ENCODE measurements around the gene MTG2. TPM values are rescaled to one million over a fixed set of nuclear protein-coding genes. Genes with fewer than 3 reads are reported as not detected.

The MTG2 gene
- total and polyA plus RNA-seq, 10 of the 15 experiments (the other 5 are each of a cell fraction or from before 2014, with no cell fraction given) = 6.2 to 52.4 (median 34.3) TPM

DNA sequence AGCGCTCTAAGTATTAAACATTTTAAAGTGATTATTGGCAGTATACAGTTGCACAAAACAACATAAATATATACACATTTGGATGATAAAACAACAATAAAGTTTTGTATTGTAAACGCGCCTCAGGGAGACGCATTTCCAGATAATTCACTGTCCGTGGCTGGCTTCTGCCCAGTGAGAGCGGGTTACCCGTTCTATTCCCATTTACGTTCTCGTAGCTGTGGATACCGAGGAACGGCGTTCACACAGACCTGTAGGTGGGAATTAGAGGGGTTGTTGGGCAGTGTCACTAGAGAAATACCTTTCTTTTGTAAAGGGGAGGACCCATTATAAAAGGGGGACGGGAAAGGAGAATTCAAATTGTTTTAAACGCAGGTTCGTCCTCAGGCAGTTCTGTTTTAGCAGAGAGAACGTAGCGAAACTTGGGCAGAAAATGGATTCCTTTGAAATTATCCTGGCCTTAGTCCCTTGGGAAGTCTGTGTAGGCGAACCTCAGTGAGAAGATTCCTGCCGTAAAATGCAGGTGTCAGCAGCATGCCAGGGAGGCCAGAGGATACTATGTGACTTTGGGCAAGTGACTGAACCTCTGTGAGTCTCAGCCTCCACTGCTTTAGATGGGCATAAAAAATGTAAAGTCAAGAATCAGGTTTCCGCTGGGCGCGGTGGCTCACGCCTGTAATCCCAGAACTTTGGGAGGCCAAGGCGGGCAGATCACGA lies 756 bp downstream of the MTG2 start:
- no peaks in the 10 kb centered on the region for H3K4me1 ChIP-seq (ENCODE audit: control insufficient read depth, insufficient read depth, low read length)
- H3K36me3 ChIP-seq (ENCODE audit: control insufficient read depth in 2 of 2, insufficient read depth in 2 of 2, low read length in 1 of 2) = no peaks in the 10 kb centered on the region; a peak in 3 of 4 replicates
- TF ChIP-seq, protein P1, sequence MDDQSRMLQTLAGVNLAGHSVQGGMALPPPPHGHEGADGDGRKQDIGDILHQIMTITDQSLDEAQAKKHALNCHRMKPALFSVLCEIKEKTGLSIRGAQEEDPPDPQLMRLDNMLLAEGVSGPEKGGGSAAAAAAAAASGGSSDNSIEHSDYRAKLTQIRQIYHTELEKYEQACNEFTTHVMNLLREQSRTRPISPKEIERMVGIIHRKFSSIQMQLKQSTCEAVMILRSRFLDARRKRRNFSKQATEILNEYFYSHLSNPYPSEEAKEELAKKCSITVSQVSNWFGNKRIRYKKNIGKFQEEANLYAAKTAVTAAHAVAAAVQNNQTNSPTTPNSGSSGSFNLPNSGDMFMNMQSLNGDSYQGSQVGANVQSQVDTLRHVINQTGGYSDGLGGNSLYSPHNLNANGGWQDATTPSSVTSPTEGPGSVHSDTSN (IDR thresholded peaks at IDR 0.05; ENCODE audit: insufficient replicate concordance, low read depth, low read length) = no peak
- no peak for TF ChIP-seq WRNIP1 (IDR thresholded peaks at IDR 0.05; ENCODE audit: borderline replicate concordance, low read depth, low read length)
- TF ChIP-seq, protein P2, sequence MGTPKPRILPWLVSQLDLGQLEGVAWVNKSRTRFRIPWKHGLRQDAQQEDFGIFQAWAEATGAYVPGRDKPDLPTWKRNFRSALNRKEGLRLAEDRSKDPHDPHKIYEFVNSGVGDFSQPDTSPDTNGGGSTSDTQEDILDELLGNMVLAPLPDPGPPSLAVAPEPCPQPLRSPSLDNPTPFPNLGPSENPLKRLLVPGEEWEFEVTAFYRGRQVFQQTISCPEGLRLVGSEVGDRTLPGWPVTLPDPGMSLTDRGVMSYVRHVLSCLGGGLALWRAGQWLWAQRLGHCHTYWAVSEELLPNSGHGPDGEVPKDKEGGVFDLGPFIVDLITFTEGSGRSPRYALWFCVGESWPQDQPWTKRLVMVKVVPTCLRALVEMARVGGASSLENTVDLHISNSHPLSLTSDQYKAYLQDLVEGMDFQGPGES (IDR thresholded peaks at IDR 0.05) = no peak
- TF ChIP-seq, protein P3, sequence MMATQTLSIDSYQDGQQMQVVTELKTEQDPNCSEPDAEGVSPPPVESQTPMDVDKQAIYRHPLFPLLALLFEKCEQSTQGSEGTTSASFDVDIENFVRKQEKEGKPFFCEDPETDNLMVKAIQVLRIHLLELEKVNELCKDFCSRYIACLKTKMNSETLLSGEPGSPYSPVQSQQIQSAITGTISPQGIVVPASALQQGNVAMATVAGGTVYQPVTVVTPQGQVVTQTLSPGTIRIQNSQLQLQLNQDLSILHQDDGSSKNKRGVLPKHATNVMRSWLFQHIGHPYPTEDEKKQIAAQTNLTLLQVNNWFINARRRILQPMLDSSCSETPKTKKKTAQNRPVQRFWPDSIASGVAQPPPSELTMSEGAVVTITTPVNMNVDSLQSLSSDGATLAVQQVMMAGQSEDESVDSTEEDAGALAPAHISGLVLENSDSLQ (IDR thresholded peaks at IDR 0.05) = no peak
- no peak for TF ChIP-seq NRF1 (conservative IDR thresholded peaks at IDR 0.05; ENCODE audit: low read depth, low read length)
- TF ChIP-seq ZNF622 (IDR thresholded peaks at IDR 0.05) = no peak
- no peak for TF ChIP-seq IKZF2 (IDR thresholded peaks at IDR 0.05)
- no peak for TF ChIP-seq ATF7 (IDR thresholded peaks at IDR 0.05; ENCODE audit: low read depth)
- no peak for TF ChIP-seq ZZZ3 (IDR thresholded peaks at IDR 0.05; ENCODE audit: control insufficient read depth, insufficient read length, low read depth)
- no peak for TF ChIP-seq FOXM1 (IDR thresholded peaks at IDR 0.05; ENCODE audit: low read depth, low read length)
- TF ChIP-seq, protein P4, sequence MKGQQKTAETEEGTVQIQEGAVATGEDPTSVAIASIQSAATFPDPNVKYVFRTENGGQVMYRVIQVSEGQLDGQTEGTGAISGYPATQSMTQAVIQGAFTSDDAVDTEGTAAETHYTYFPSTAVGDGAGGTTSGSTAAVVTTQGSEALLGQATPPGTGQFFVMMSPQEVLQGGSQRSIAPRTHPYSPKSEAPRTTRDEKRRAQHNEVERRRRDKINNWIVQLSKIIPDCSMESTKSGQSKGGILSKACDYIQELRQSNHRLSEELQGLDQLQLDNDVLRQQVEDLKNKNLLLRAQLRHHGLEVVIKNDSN (IDR thresholded peaks at IDR 0.05; ENCODE audit: borderline replicate concordance, extremely low read length, insufficient read depth, low read depth, low read length) = no peak
- no peak for TF ChIP-seq TCF7 (IDR thresholded peaks at IDR 0.05; ENCODE audit: borderline replicate concordance)
- TF ChIP-seq CHD1 (IDR thresholded peaks at IDR 0.05; ENCODE audit: low read depth, low read length) = no peak
- TF ChIP-seq EZH2 (IDR thresholded peaks at IDR 0.05; ENCODE audit: borderline replicate concordance, control insufficient read depth, low read depth, low read length) = no peak
- FAIRE-seq (no peak), ATAC-seq (no peak), DNase-seq (ENCODE audit: low read depth, low spot score) (no peak)
- peak overlapping the region; percentile 60 for H3K4me2 ChIP-seq (ENCODE audit: control insufficient read depth, insufficient read depth)
- peak overlapping the region; percentile 78 for H3K27ac ChIP-seq (ENCODE audit: control insufficient read depth, insufficient read depth)
- H3K79me2 ChIP-seq (ENCODE audit: control insufficient read depth, insufficient read depth, low read length) = peaks cover 40% of the 10 kb centered on the region
- in situ Hi-C loops (cut with MboI) (no loop called here), intact Hi-C loops (cut with micrococcal nuclease; ENCODE audit: unreplicated experiment) (loop anchor here (10.0 kb wide), 2 partner anchors 59 to 201 kb away; partner anchors contain the start of genes LSM14B and RPS21)
- CTCF ChIA-PET = no interaction called here
- peak overlapping the region; percentile 100 for H3K4me3 ChIP-seq
- H3K27me3 ChIP-seq (replicated peaks in 1 of 2; ENCODE audit: control insufficient read depth in 2 of 2, insufficient read depth in 2 of 2, low read length in 1 of 2) = no peaks in the 10 kb centered on the region
- SMC1A ChIA-PET (ENCODE audit: uncharacterized antibody, unreplicated experiment) = no interaction called here
- no TSS peak for BruUV-seq (replicated peaks)
- H4K20me1 ChIP-seq (ENCODE audit: control insufficient read depth, insufficient read depth) = no peaks in the 10 kb centered on the region
- POLR2A ChIA-PET = no interaction called here
- H2AFZ ChIP-seq (ENCODE audit: control insufficient read depth, low read depth, low read length) = no peak overlapping the region; the same call in 1 of the 2 replicates
- WGBS (ENCODE audit: insufficient coverage, insufficient replicate concordance, low lambda C conversion rate, missing lambda C conversion rate) = 28% methylated on average over 25 of the region's 25 CpGs
- RAD21 ChIA-PET (ENCODE audit: unreplicated experiment) = no interaction called here
- H3K9ac ChIP-seq (ENCODE audit: control insufficient read depth, insufficient read depth, low read length) = peak overlapping the region; percentile 85
- H3K9me3 ChIP-seq (replicated peaks; ENCODE audit: control insufficient read depth, insufficient read depth, low read length) = no peaks in the 10 kb centered on the region

Measured in GM12878 (cell line).